Caco-2 (cell line): ENCODE measurements around the gene NRM. TPM values are rescaled to one million over a fixed set of nuclear protein-coding genes. Genes with fewer than 3 reads are reported as not detected.

Source experiments
- BruUV-seq: library from RNA; stranded (reverse); fragments of 400-500 nt; replicated peaks from 2 replicates; lab custom pipeline; 2021; lab: Mats Ljungman, UMichigan
- CTCF ChIA-PET: fragments of 300-600 bp; sonication (Branson Sonifier 250); formaldehyde crosslinking; loops from one replicate; lab custom pipeline; 2022; ENCODE audit warnings: antibody characterized with exemption; lab: Charles Lee
- POLR2A ChIA-PET: fragments of 300-600 bp; sonication (Branson Sonifier 250); formaldehyde crosslinking; loops from one replicate; lab custom pipeline; 2022; ENCODE audit warnings: antibody characterized with exemption; lab: Charles Lee
- DNase-seq, 2 experiments: peaks; one replicate each; pipeline versions ENCODE4 v3.0.0 to v3.0.0-alpha.2; 2020 to 2022
- H3K27me3 ChIP-seq: replicated peaks from 2 replicates; pipeline ENCODE4 v1.6.0; 2011; ENCODE audit warnings: low read length; ENCODE audit not compliant: control insufficient read depth, insufficient read depth
- H3K36me3 ChIP-seq: 2 replicates; pipeline ENCODE4 v1.5.1; 2011; ENCODE audit warnings: low read length; ENCODE audit not compliant: control insufficient read depth, insufficient read depth
- H3K4me1 ChIP-seq: fragments of 250-450 bp; sonication (Bioruptor Pico); 2 replicates; pipeline ENCODE4 v1.5.1; 2020; ENCODE audit warnings: mild to moderate bottlenecking
- H3K4me3 ChIP-seq: 2 replicates; pipeline ENCODE4 v1.5.1; 2011; ENCODE audit warnings: low read depth, mild to moderate bottlenecking, control low read depth, low read length
- H3K9me3 ChIP-seq: fragments of 250-450 bp; sonication (Bioruptor Pico); 2 replicates; pipeline ENCODE4 v1.5.1; 2020; ENCODE audit warnings: mild to moderate bottlenecking, moderate library complexity
- H3K27ac Mint-ChIP-seq: one replicate; pipeline ENCODE4 v1.8.0; 2022; ENCODE audit warnings: mixed read lengths; ENCODE audit not compliant: unreplicated experiment
- H3K27me3 Mint-ChIP-seq: one replicate; pipeline ENCODE4 v1.8.0; 2022; ENCODE audit warnings: mixed read lengths; ENCODE audit not compliant: insufficient read depth, unreplicated experiment
- H3K36me3 Mint-ChIP-seq: one replicate; pipeline ENCODE4 v1.8.0; 2022; ENCODE audit warnings: mild to moderate bottlenecking, mixed read lengths; ENCODE audit not compliant: insufficient read depth, unreplicated experiment
- H3K4me1 Mint-ChIP-seq: one replicate; pipeline ENCODE4 v1.8.0; 2022; ENCODE audit warnings: low read depth, mixed read lengths; ENCODE audit not compliant: unreplicated experiment
- H3K4me3 Mint-ChIP-seq: one replicate; pipeline ENCODE4 v1.8.0; 2022; ENCODE audit warnings: mild to moderate bottlenecking, moderate library complexity, mixed read lengths; ENCODE audit not compliant: unreplicated experiment
- H3K9me3 Mint-ChIP-seq: one replicate; pipeline ENCODE4 v1.8.0; 2022; ENCODE audit warnings: mixed read lengths; ENCODE audit not compliant: unreplicated experiment
- CTCF ChIP-seq, 2 experiments: fragments of 200-600 bp in 1 of 2; IDR thresholded peaks; 1 replicate in 1 of 2; 2 replicates in 1 of 2; pipeline versions ENCODE4 v1.5.1 to v1.8.0; 2011 to 2022; ENCODE audit warnings: antibody characterized with exemption in 1 of 2, control low read depth in 1 of 2, inconsistent platforms in 1 of 2, low read depth in 1 of 2, low read length in 1 of 2, mild to moderate bottlenecking in 1 of 2, moderate library complexity in 1 of 2; ENCODE audit not compliant: insufficient read depth in 1 of 2, severe bottlenecking in 1 of 2, unreplicated experiment in 1 of 2
- intact Hi-C: fragments of 100-400 bp; cut with micrococcal nuclease; formaldehyde crosslinking; loops from one replicate; pipeline ENCODE4 v1.10.0; 2022; ENCODE audit not compliant: unreplicated experiment
- total RNA-seq: library from RNA; stranded (reverse); gene quantifications from 2 replicates; pipeline ENCODE4 v1.2.3, GENCODE V29; 2022

Gene NRM
- total RNA-seq, 1 experiment from 2014 or later = 31.7 TPM

- peak within 1 kb of the TSS; percentile 82 for H3K4me3 Mint-ChIP-seq
- ChIA-PET CTCF (interaction anchor here (0.6 kb wide), 3 partner anchors 16 to 176 kb away, joined by 3 to 5 read pairs (median 4); no protein-coding TSS in a partner anchor), POLR2A (interaction anchor here (0.6 to 1.1 kb wide), 6 partner anchors 19 to 77 kb away, joined by 3 to 9 read pairs (median 3); partner anchors contain the start of genes ABCF1 and MDC1)
- Histone ChIP-seq H3K4me3 (peak within 1 kb of the TSS; percentile 83), H3K4me1 (no peaks in the 10 kb centered on the region), H3K36me3 (peaks cover 2% of the 10 kb centered on the region), H3K9me3 (no peaks in the 10 kb centered on the region), H3K27me3 (no peaks in the 10 kb centered on the region)
- peaks cover 16% of the 10 kb centered on the region for H3K4me1 Mint-ChIP-seq
- no peaks in the 10 kb centered on the region for H3K9me3 Mint-ChIP-seq
- peaks cover 53% of the 10 kb centered on the region for H3K36me3 Mint-ChIP-seq
- TSS peak; percentile 66 for BruUV-seq
- DNase-seq = peak; percentile 91 to 93
- H3K27ac Mint-ChIP-seq = peak within 1 kb of the TSS; percentile 67
- no peaks in the 10 kb centered on the region for H3K27me3 Mint-ChIP-seq
- TF ChIP-seq CTCF (IDR thresholded peaks at IDR 0.05; ENCODE audit: insufficient read depth in 1 of 2, low read depth in 1 of 2, low read length in 1 of 2, severe bottlenecking in 1 of 2, unreplicated experiment in 1 of 2) = no peak
- intact Hi-C loops = loop anchor here (1.0 to 2.0 kb wide), 3 partner anchors 26 to 76 kb away; partner anchors contain the start of genes DHX16, MRPS18B and PPP1R10
Observed at GRCh38 chr6:30646450-30647241, 44.1 kb downstream of the NRM start, which contains the start of gene C6orf136. Gene C6orf136, plus strand, starts transcription at chr6:30647133. Its CDS starts 99 bp downstream, at chr6:30647232.

- H3K27me3 Mint-ChIP-seq = no peaks in the 10 kb centered on the region
Observed at GRCh38 chr6:30645989-30646388, 44.8 kb downstream of the NRM start.

More at GRCh38 chr6:30645989-30646388, 44.8 kb downstream of the NRM start:
- Histone ChIP-seq H3K4me1 (peaks cover 4% of the 10 kb centered on the region; the same call in 1 of the 2 replicates), H3K9me3 (no peaks in the 10 kb centered on the region), H3K27me3 (no peaks in the 10 kb centered on the region), H3K4me3 (no peak overlapping the region), H3K36me3 (peaks cover 2% of the 10 kb centered on the region)
- H3K36me3 Mint-ChIP-seq = peaks cover 49% of the 10 kb centered on the region
- BruUV-seq = no TSS peak
- H3K9me3 Mint-ChIP-seq = no peaks in the 10 kb centered on the region
- ChIA-PET POLR2A (interaction anchor here (1.1 kb wide), 1 partner anchor 75 kb away, joined by 3 read pairs; the partner anchor contains the start of gene ABCF1), CTCF (no interaction called here)
- intact Hi-C loops = loop anchor here (2.0 kb wide), 2 partner anchors 27 to 77 kb away; partner anchors contain the start of gene DHX16
- no peak for TF ChIP-seq CTCF (IDR thresholded peaks at IDR 0.05; ENCODE audit: insufficient read depth in 1 of 2, low read depth in 1 of 2, low read length in 1 of 2, severe bottlenecking in 1 of 2, unreplicated experiment in 1 of 2)
- peak overlapping the region; percentile 67 for H3K27ac Mint-ChIP-seq
- peak overlapping the region; percentile 82 for H3K4me3 Mint-ChIP-seq
- peaks cover 22% of the 10 kb centered on the region for H3K4me1 Mint-ChIP-seq
- no peak for DNase-seq
